IMR-90 (cell line): Measurements from ENCODE around the gene NWD2. TPM values are rescaled to one million over a fixed set of nuclear protein-coding genes. Genes with fewer than 3 reads are reported as not detected.
"Not testable (repeated sequence)": the region's sequence is repeated elsewhere in the genome, so short reads cannot be mapped to it uniquely, and the experiment has no call there.

Source experiments
- ATAC-seq: fragments of 200-7000 bp; cut with Tn5 transposase; 2 replicates; pipeline ENCODE4 v1.9.1; 2020; ENCODE audit warnings: low read depth, mild to moderate bottlenecking, moderate library complexity
- BruUV-seq: library from RNA; stranded (reverse); fragments of 400-500 nt; replicated peaks from 2 replicates; lab custom pipeline; 2021; lab: Mats Ljungman, UMichigan
- CTCF ChIA-PET: fragments of 300-600 bp; formaldehyde crosslinking; extraction: SDS; loops from one replicate; lab custom pipeline; 2021; ENCODE audit warnings: antibody characterized with exemption; lab: Yijun Ruan, JAX
- POLR2A ChIA-PET: fragments of 300-600 bp; sonication (Branson Sonifier 250); formaldehyde crosslinking; loops from one replicate; lab custom pipeline; 2022; ENCODE audit warnings: antibody characterized with exemption; ENCODE audit not compliant: unreplicated experiment; lab: Charles Lee
- DNase-seq: peaks from one replicate; pipeline ENCODE4 v3.0.0; 2013
- H2AFZ ChIP-seq: replicated peaks from 2 replicates; pipeline ENCODE3; 2013; ENCODE audit warnings: low read length, mild to moderate bottlenecking; ENCODE audit not compliant: poor library complexity
- H2AK5ac ChIP-seq: 2 replicates; pipeline ENCODE4 v1.6.1; 2013; ENCODE audit warnings: low read depth, low read length, inconsistent platforms
- H2AK9ac ChIP-seq: replicated peaks from 2 replicates; pipeline ENCODE3; 2013; ENCODE audit warnings: mild to moderate bottlenecking, low read depth, low read length, moderate library complexity; ENCODE audit not compliant: poor library complexity
- H2BK120ac ChIP-seq: 2 replicates; pipeline ENCODE4 v1.6.1; 2013; ENCODE audit warnings: low read depth, low read length, inconsistent platforms
- H2BK15ac ChIP-seq: 3 replicates; pipeline ENCODE4 v1.6.1; 2013; ENCODE audit warnings: low read depth, low read length, inconsistent platforms
- H2BK20ac ChIP-seq: 2 replicates; pipeline ENCODE4 v1.6.1; 2013; ENCODE audit warnings: low read depth, mild to moderate bottlenecking, inconsistent platforms, low read length, moderate library complexity
- H2BK5ac ChIP-seq: 2 replicates; pipeline ENCODE4 v1.6.1; 2013; ENCODE audit warnings: mild to moderate bottlenecking, low read depth, low read length, inconsistent platforms; ENCODE audit not compliant: poor library complexity, severe bottlenecking
- H3K14ac ChIP-seq: replicated peaks from 2 replicates; pipeline ENCODE4 v1.6.1; 2013; ENCODE audit warnings: low read depth, low read length, inconsistent platforms
- H3K18ac ChIP-seq: 2 replicates; pipeline ENCODE4 v1.6.1; 2013; ENCODE audit warnings: low read depth, low read length, control low read depth
- H3K23ac ChIP-seq: 2 replicates; pipeline ENCODE4 v1.6.1; 2013; ENCODE audit warnings: low read depth, low read length, inconsistent platforms
- H3K27ac ChIP-seq: 2 replicates; pipeline ENCODE4 v1.5.1; 2013; ENCODE audit warnings: mild to moderate bottlenecking, control low read depth, low read length; ENCODE audit not compliant: insufficient read depth
- H3K27me3 ChIP-seq: 2 replicates; pipeline ENCODE4 v1.6.1; 2013; ENCODE audit warnings: low read length; ENCODE audit not compliant: control insufficient read depth, insufficient read depth
- H3K36me3 ChIP-seq: 2 replicates; pipeline ENCODE4 v1.6.1; 2013; ENCODE audit warnings: low read length, mixed read lengths; ENCODE audit not compliant: control insufficient read depth, insufficient read depth
- H3K4ac ChIP-seq: 2 replicates; pipeline ENCODE4 v1.6.1; 2013; ENCODE audit warnings: low read depth, low read length, inconsistent platforms
- H3K4me1 ChIP-seq: 2 replicates; pipeline ENCODE4 v1.6.1; 2013; ENCODE audit warnings: low read length, mixed read lengths; ENCODE audit not compliant: control insufficient read depth, insufficient read depth
- H3K4me2 ChIP-seq: 2 replicates; pipeline ENCODE4 v1.6.1; 2013; ENCODE audit warnings: low read depth, mild to moderate bottlenecking, control low read depth, low read length, moderate library complexity
- H3K4me3 ChIP-seq: 2 replicates; pipeline ENCODE4 v1.5.1; 2013; ENCODE audit warnings: low read depth, mild to moderate bottlenecking, control low read depth, low read length, moderate library complexity; ENCODE audit not compliant: insufficient read depth
- H3K56ac ChIP-seq: 2 replicates; pipeline ENCODE4 v1.6.1; 2013; ENCODE audit warnings: low read length, inconsistent platforms; ENCODE audit not compliant: insufficient read depth; ENCODE audit errors: extremely low read depth
- H3K79me1 ChIP-seq, 2 experiments: 2 replicates each; pipeline ENCODE4 v1.6.1; 2013; ENCODE audit warnings: low read length in 2 of 2, inconsistent platforms in 1 of 2, low read depth in 1 of 2
- H3K9ac ChIP-seq: 2 replicates; pipeline ENCODE4 v1.6.1; 2013; ENCODE audit warnings: low read depth, low read length, control low read depth
- H3K9me1 ChIP-seq: 2 replicates; pipeline ENCODE4 v1.6.1; 2013; ENCODE audit warnings: low read length, inconsistent platforms; ENCODE audit not compliant: insufficient read depth
- H3K9me3 ChIP-seq: 2 replicates; pipeline ENCODE4 v1.6.1; 2013; ENCODE audit warnings: low read length; ENCODE audit not compliant: control insufficient read depth, insufficient read depth
- H4K20me1 ChIP-seq: 2 replicates; pipeline ENCODE4 v1.6.1; 2013; ENCODE audit warnings: low read length, inconsistent platforms; ENCODE audit not compliant: insufficient read depth
- H4K5ac ChIP-seq: 2 replicates; pipeline ENCODE4 v1.6.1; 2013; ENCODE audit warnings: mild to moderate bottlenecking, low read depth, low read length, control low read depth
- H4K8ac ChIP-seq, 2 experiments: 2 replicates each; pipeline ENCODE4 v1.6.1; 2013; ENCODE audit warnings: low read depth in 2 of 2, low read length in 2 of 2, control low read depth in 1 of 2, inconsistent platforms in 1 of 2
- H4K91ac ChIP-seq: 2 replicates; pipeline ENCODE4 v1.6.1; 2013; ENCODE audit warnings: low read depth, low read length, inconsistent platforms; ENCODE audit not compliant: insufficient read depth
- WGBS, 2 experiments: methylation state at CpG; one replicate each; pipeline versions ENCODE4 v1.1.5 to v1.1.7; 2013; ENCODE audit warnings: missing lambda C conversion rate in 2 of 2; ENCODE audit not compliant: insufficient read length in 1 of 2; ENCODE audit errors: extremely low coverage in 2 of 2; 5-methylcytosine and 5-hydroxymethylcytosine counted together
- dilution Hi-C: fragments of 300-500 bp; cut with HindIII; formaldehyde crosslinking; loops from one replicate; pipeline ENCODE4 v1.14.3; 2018; ENCODE audit warnings: low sequenced_read_pairs; ENCODE audit not compliant: unreplicated experiment
- in situ Hi-C: fragments of 300-500 bp; cut with MboI; formaldehyde crosslinking; loops from 3 replicates; pipeline ENCODE4 v1.14.3; 2019; ENCODE audit warnings: low sequenced_read_pairs, inconsistent platforms, mixed read lengths
- intact Hi-C: fragments of 100-400 bp; cut with micrococcal nuclease; formaldehyde crosslinking; loops from 2 replicates; pipeline ENCODE4 v1.10.0; 2022
- microRNA-seq, 2 experiments: library from miRNA; stranded (forward) in 1 of 2; unstranded in 1 of 2; fragments of 10-50 nt in 1 of 2; fragments of <30 nt in 1 of 2; gene quantifications in 1 of 2; microRNA quantifications in 1 of 2; one replicate each; pipeline versions ENCODE3 to v1.1.0; 2013 to 2020; ENCODE audit not compliant: insufficient read depth in 1 of 2, insufficient read length in 1 of 2, unreplicated experiment in 1 of 2
- polyA plus RNA-seq, 3 experiments: library from polyadenylated mRNA; depleted of rRNA; stranded (reverse); fragments of >200 nt; gene quantifications; 2 replicates each; pipeline ENCODE4 v1.2.3, GENCODE V29; 2012; ENCODE audit warnings: low replicate concordance in 1 of 3
- small RNA-seq, 5 experiments: library from RNA; depleted of rRNA; stranded (forward); fragments of <200 nt; gene quantifications; one replicate each; pipeline ENCODE3, GENCODE V24; 2012
- total RNA-seq: library from RNA; depleted of rRNA; stranded (reverse); fragments of >200 nt; gene quantifications from 2 replicates; pipeline ENCODE4 v1.2.3, GENCODE V29; 2012

Gene NWD2
- total and polyA plus RNA-seq, 2 of the 4 experiments (the other 2 are of a cell fraction): not detected

DNA sequence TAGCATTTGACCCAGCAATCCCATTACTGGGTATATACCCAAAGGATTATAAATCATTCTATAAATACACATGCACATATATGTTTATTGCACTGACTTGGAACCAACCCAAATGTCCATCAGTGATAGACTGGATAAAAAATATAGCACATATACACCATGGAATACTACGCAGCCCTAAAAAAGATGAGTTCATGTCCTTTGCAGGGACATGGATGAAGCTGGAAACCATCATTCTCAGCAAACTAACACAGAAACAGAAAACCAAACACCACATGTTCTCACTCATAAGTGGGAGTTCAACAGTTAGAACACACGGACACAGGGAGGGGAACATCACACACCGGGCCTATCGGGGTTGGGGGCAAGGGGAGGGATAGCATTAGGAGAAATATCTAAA lies 250.8 kb downstream of the NWD2 start:
- H2AFZ ChIP-seq, H3K79me1 ChIP-seq, H3K4me2 ChIP-seq, POLR2A ChIA-PET, H3K27me3 ChIP-seq, H4K91ac ChIP-seq, H3K4me1 ChIP-seq, H2BK20ac ChIP-seq, H3K4ac ChIP-seq, intact Hi-C loops, H3K14ac ChIP-seq, H2AK9ac ChIP-seq, H3K9me3 ChIP-seq, H2BK15ac ChIP-seq, H3K27ac ChIP-seq, H3K56ac ChIP-seq, CTCF ChIA-PET, dilution Hi-C loops, H3K36me3 ChIP-seq, H4K5ac ChIP-seq, H3K18ac ChIP-seq, in situ Hi-C loops, H2BK120ac ChIP-seq, H2AK5ac ChIP-seq, H3K4me3 ChIP-seq, H4K20me1 ChIP-seq, H3K9ac ChIP-seq, H2BK5ac ChIP-seq, H3K9me1 ChIP-seq, ATAC-seq, H3K23ac ChIP-seq, H4K8ac ChIP-seq, DNase-seq, BruUV-seq: not testable (repeated sequence)
- no CpG with 5 or more reads among the region's 4 CpGs for WGBS, 2 experiments

Small RNAs within 50 kb of the gene (microRNA-seq; reads per million reads assigned to microRNA genes)
- gene MIR4801: 0 reads per million in 2 experiments

Small RNAs within 50 kb of the gene (small RNA-seq; reads per million reads assigned to genes)
- gene MIR4801: 0 reads per million in 5 experiments
